Effector CD8-positive, alpha-beta T cell (primary cell): ENCODE measurements around the gene PES1.
"Not testable (repeated sequence)": the region's sequence is repeated elsewhere in the genome, so short reads cannot be mapped to it uniquely, and the experiment has no call there.

Source experiments
- DNase-seq: peaks from one replicate; lab custom pipeline; 2025; lab: John Stamatoyannopoulos, UW

PES1 gene

DNA sequence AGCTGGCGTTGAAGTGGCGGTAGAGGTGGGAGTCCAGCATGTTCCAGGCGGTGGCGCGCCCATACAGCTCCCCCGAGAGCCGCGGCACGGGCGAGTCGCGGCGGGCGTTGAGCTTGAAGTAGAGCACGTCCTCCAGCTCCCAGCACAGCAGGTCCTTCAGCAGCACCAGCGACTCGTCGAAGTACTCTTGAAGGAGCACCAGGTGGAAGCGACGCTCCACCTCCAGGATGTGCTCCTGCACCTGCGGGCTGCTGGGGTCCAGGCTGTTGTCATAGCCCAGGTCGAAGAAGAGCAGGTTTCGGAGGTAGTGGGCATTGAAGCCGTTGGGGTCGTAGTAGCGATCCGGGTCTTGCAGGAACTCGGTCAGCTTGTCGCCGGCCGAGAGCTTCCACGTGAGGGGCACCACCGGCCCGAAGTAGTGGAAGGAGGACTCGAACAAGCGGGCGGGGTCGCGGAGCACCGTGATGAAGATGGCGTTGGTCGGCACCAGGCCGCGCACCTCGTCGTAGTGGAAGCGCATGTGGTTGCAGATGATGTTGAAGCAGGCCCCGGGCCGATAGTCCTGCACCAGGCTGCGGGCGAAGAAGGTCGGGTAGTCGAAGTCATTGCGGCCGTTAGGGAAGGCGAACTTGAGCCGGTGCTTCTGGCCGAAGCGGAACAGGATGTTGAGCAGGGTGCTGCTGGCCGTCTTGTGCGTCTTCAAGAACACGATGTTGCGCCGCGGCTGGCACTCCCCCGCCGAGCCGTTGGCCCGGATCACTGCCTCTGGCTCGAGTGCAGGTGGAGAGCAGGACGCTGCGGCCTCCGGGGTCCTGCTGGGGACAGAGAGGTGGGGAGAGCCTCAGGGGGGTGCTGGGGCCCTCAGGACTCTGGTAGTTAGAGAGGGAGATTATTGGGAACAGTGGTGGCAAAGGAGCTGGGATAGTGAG lies 36.2 kb downstream of the PES1 start:
- DNase-seq: no peak

- no peak for DNase-seq
Observed at GRCh38 chr22:30553971-30554370, 37.7 kb downstream of the PES1 start.

- no peak for DNase-seq
Observed at GRCh38 chr22:30552719-30553118, 39.0 kb downstream of the PES1 start.

- DNase-seq: not testable (repeated sequence)
Observed at GRCh38 chr22:30551813-30552212, 39.9 kb downstream of the PES1 start.

DNA sequence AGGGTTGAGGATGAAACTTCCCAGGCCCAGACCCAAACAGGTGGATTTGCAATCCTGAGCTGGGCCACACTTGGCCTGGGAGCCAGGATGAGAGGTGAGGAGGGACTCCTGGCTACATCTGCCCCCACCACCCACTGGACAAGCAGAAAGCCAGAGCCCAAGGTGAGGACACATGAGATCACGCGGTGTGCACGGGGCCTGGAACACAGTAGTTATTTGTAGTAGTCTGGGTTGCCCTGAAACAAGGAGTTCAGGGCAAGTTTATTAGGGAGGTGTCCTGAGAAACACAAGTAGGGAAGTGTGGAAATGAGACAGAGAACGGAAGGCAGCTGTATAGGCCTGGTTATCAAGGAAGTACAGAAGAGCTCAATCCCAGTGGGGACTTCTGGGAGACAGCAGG lies 44.5 kb downstream of the PES1 start:
- DNase-seq: no peak

DNA sequence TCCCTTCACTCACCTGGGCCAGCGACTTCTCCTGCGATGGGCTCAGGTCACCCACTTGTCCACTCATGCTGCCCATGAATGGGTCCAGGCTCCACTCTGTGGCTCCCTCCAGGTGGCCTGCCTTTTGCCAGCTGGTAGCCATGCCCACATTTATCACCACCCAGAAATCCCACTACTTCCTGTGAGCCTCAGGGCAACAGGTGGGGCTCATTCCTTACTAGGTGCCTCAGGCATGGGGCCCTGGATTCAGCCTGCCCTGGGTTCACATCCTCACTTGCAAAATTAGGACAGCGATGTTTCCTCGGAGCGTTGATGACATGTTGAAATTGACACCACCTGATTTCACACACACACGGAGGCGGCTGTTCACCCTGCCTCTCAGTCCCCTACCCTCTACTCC lies 45.1 kb downstream of the PES1 start, which contains the start of gene SEC14L6:
Gene SEC14L6, minus strand, starts transcription at position 126 of the 400 bp plus-strand sequence. Its CDS starts 59 bp downstream, at position 67.
- DNase-seq: no peak

DNA sequence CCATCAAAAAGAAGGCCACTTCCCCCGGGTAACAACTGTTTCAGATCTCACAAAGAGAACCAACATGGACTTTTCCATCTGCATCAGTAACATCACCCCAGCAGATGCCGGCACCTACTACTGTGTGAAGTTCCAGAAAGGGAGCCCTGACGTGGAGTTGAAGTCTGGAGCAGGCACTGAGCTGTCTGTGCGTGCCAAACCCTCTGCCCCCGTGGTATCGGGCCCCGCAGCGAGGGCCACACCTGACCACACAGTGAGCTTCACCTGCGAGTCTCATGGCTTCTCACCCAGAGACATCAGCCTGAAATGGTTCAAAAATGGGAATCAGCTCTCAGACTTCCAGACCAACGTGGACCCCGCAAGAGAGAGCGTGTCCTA lies 48.9 kb downstream of the PES1 start:
- DNase-seq: no peak

DNA sequence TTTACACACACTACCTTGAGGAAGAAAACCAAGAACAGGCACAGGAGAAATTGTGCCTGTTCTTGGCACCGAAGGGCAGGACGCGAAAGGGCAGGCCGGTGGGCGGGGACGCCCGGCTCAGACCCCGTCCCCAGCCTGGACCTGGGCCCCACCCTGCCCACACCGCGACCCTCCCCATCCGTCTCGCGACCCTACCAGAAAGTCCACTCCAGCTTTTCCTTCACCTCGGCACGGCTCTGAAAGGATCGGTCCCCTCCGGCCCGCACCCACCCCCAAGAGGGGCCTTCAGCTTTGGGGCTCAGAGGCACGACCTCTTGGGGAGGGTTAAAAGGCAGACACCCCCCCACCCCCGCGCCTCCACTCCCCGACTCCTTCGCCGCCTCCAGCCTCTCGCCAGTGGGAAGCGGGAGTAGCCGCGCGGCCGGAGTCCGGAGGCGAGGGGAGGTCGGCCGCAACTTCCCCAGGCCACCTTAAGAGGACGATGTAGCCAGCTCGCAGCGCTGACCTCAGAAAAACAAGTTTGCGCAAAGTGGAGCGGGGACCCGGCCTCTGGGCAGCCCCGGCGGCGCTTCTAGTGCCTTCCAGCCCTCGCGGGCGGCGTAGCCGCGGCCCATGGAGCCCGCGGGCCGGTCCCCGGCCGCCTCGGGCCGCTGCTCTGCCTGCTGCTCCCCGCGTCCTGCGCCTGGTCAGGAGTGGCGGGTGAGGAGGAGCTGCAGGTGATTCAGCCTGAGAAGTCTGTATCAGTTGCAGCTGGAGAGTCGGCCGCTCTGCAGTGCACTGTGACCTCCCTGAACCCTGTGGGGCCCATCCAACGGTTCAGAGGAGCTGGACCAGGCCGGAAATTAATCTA lies 49.5 kb downstream of the PES1 start:
- DNase-seq: no peak

DNA sequence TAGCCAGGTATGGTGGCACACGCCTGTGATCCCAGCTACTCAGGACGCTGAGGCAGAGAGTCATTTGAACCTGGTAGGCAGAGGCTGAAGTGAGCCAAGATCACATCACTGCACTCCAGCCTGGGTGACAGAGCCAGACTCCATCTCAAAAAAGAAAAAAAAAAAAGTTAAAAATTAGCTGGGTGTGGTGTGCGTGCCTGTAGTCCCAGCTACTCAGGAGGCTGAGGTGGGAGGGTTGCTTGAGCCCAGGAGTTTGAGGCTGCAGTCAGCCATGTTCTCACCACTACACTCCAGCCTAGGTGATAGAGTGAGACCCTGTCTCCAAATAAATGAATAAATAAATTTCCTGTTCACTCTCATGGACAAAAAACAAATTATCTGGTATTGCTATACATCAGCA lies 50.2 kb downstream of the PES1 start:
- not testable (repeated sequence) for DNase-seq

DNA sequence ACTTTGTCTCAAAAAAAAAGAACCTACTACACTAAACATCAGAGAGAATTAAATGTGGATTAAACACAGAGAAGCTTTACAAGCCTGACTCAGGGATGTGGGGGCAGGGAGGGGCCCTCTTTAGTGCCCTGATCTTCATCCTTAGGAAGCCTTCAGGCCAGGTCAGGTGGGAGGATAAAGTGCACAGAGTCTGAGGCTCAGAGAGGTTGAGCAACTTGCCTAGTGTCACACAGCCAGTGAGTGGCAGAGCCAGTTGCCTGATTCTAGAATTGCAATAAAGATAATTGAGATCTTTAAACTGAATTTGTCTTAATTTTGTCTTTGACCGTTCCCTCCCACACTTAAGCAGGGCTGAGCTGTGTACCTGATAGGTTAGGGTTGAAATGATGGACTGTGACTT lies 52.3 kb downstream of the PES1 start:
- DNase-seq: no peak

DNA sequence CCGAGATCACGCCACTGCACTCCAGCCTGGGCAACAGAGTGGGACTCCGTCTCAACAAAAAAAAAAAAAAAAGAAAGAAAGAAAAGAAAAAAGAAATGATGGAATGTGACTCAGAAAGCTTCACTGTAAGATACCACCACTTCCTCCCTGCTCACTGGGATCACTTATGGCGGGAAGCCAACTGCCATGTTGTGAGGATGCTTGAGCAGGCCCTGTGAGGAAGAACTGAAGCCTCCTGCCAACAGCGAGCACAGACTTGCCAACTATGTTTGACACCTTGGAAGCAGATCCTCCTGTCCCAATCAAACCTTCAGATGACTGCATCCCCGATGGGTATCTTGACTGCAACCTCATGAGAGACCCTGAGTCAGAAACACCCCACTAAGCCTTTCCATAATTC lies 53.4 kb downstream of the PES1 start:
- DNase-seq: no peak

GRCh38 chr22:30537083-30537731 lies 54.5 kb downstream of the PES1 start:
- DNase-seq: no peak

GRCh38 chr22:30535182-30535581 lies 56.5 kb downstream of the PES1 start:
- no peak for DNase-seq

DNA sequence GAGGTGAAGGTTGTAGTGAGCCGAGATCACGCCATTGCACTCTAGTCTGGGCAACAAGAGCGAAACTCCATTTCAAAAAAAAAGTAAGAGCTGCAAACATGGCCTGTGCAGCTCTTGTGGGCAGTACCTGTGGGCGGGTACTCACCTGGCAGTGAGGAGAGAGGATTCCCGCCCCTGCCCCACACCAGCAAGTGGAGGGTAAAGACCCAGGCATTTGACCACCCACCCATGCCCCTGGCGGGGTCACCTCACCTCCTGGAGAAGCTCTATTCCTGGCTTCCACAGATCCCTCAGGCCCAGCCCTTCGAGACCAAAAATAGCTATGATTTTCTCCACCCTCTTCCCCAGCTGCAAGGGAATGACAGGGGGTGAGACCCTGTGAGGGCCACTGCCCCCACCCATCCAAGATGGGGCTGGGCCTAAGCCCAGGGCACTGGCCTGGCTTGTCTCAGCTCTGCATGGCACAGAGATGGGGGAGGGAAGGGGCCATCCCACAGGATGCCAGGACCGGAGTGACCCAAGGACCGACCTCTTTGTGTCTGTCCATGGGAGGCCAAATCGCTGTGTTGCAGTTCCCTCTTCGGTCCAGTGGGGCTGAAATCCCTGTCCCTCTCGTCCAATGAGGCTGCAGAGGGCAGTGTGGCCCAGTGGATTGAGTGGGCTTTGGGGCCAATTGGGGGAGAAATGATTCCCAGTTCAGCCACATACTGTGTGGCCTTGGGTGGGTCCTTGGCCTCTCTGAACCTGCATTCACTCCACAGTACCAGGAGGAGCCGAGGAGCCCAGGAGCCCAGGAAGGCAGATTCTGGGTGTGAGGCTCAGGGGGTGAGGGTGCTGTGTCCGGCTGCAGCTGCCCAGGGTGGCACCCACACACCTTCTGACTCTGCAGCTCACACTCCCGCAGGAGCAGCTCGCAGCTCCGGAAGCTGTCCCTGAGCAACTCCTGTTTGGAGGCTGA lies 59.8 kb downstream of the PES1 start:
- DNase-seq: no peak

- no peak for DNase-seq
Observed at GRCh38 chr22:30526656-30527055, 65.1 kb downstream of the PES1 start.
